CD4-positive, CD25-positive, alpha-beta regulatory T cell (primary cell): ENCODE data around the gene GPRIN1. TPM values are rescaled to one million over a fixed set of nuclear protein-coding genes. Genes with fewer than 3 reads are reported as not detected.
A peak's percentile ranks its signal among the peaks of the same experiment; 100 is the strongest.

Experiments
- ATAC-seq, 2 donors: fragments of 150-1000 bp; cut with Tn5 transposase; one replicate each; pipeline ENCODE4 v1.10.0; 2021; ENCODE audit warnings: low read depth in 2 of 2, moderate number of reproducible peaks in 2 of 2, moderate library complexity in 1 of 2
- DNase-seq, 3 donors: peaks; one replicate each; pipeline versions ENCODE4 v3.0.0 to v3.0.0-alpha.2; 2012 to 2022; ENCODE audit warnings: mixed read lengths in 1 of 3
- H3K27ac ChIP-seq: one replicate; pipeline ENCODE4 v1.7.0; 2013; ENCODE audit warnings: mild to moderate bottlenecking, low read length; ENCODE audit not compliant: insufficient read depth, poor library complexity, severe bottlenecking
- H3K27me3 ChIP-seq: one replicate; pipeline ENCODE4 v1.7.0; 2013; ENCODE audit warnings: low read length; ENCODE audit not compliant: control insufficient read depth, insufficient read depth
- H3K36me3 ChIP-seq: one replicate; pipeline ENCODE4 v1.7.0; 2013; ENCODE audit warnings: mild to moderate bottlenecking, low read length, moderate library complexity; ENCODE audit not compliant: control insufficient read depth, insufficient read depth
- H3K4me1 ChIP-seq: 2 replicates; pipeline ENCODE4 v1.7.0; 2013; ENCODE audit warnings: mild to moderate bottlenecking, low read length; ENCODE audit not compliant: insufficient read depth, control insufficient read depth, poor library complexity, severe bottlenecking
- H3K4me3 ChIP-seq: one replicate; pipeline ENCODE4 v1.7.0; 2013; ENCODE audit warnings: low read depth, mild to moderate bottlenecking, low read length, moderate library complexity
- H3K9me3 ChIP-seq, 2 experiments: 1 replicate in 1 of 2; 2 replicates in 1 of 2; pipeline ENCODE4 v1.7.0; 2013; ENCODE audit warnings: low read length in 2 of 2, mild to moderate bottlenecking in 1 of 2, moderate library complexity in 1 of 2; ENCODE audit not compliant: control insufficient read depth in 2 of 2
- H3K27ac Mint-ChIP-seq, 3 donors: one replicate each; pipeline ENCODE4 v1.8.0; 2020 to 2022; ENCODE audit warnings: mild to moderate bottlenecking in 3 of 3, mixed read lengths in 3 of 3, moderate library complexity in 2 of 3
- H3K27me3 Mint-ChIP-seq: one replicate; pipeline ENCODE4 v1.8.0; 2022; ENCODE audit warnings: mild to moderate bottlenecking, mixed read lengths
- H3K36me3 Mint-ChIP-seq: one replicate; pipeline ENCODE4 v1.8.0; 2020; ENCODE audit warnings: mixed read lengths
- H3K4me1 Mint-ChIP-seq, 4 donors: one replicate each; pipeline ENCODE4 v1.8.0; 2020 to 2022; ENCODE audit warnings: mixed read lengths in 4 of 4, mild to moderate bottlenecking in 1 of 4
- H3K4me3 Mint-ChIP-seq, 4 donors: one replicate each; pipeline ENCODE4 v1.8.0; 2020 to 2022; ENCODE audit warnings: mild to moderate bottlenecking in 4 of 4, mixed read lengths in 4 of 4, moderate library complexity in 3 of 4
- H3K9me3 Mint-ChIP-seq, 7 donors: one replicate each; pipeline ENCODE4 v1.8.0; 2020 to 2022; ENCODE audit warnings: mixed read lengths in 7 of 7, mild to moderate bottlenecking in 3 of 7, moderate library complexity in 2 of 7
- polyA plus RNA-seq, 4 donors: library from polyadenylated mRNA; unstranded; fragments of 300-500 nt; fragmentation: Illumina TruSeq; gene quantifications; one replicate each; pipeline ENCODE4 v1.2.3, GENCODE V29; 2021
- total RNA-seq: library from RNA; stranded (reverse); gene quantifications from one replicate; pipeline ENCODE4 v1.2.3, GENCODE V29; 2022

The GPRIN1 gene
- 1.9 TPM for total RNA-seq
- under 1 TPM; 0.24 to 0.87 (median 0.52) TPM for polyA plus RNA-seq

DNA sequence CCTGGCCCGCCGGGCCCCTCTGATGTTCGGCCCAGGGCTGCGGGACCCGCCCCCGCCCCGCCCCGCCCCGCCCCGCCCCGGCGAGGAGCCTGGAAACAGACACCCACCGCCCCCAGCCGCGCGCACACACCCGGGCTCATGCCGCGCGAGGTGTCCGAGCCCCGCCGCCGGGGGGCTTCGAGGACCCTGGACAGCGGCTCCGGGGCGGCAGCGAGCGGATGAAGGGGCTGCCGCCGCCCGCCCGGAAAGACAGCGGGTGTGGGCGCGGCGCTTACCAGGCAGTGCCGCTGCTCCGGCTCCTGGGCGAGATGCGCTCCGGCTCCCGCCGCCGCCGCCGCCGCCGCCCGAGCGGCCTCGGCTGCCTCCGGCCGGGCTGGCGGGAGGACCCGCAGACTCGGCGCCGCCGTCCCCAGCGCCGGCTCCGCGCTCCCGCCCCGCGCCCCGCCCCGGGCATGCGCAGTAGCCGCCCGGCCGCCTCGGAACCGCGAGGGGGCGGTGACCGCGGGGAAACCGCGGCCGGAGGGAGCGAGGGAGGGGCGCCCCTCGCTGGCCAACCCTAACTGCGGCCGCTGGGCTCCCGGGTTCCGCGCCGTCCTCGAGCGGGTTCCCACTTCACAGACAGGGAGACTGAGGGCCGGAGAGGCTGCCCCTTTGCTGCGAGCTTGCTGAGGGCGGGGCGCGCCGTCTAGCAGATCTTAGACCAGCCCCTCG is at the start of gene GPRIN1:
GPRIN1 (minus strand) TSS at position 433 of the 711 bp plus-strand sequence. CDS start 10,322 bp downstream, outside the sequence.
- H3K36me3 ChIP-seq: no peaks in the 10 kb centered on the region
- peaks cover 7% of the 10 kb centered on the region for H3K27me3 ChIP-seq
- Mint-ChIP-seq H3K4me1 (peaks cover 0 to 13% (median 10%) of the 10 kb centered on the region in 4 donors), H3K27me3 (peaks cover 26% of the 10 kb centered on the region), H3K36me3 (no peaks in the 10 kb centered on the region), H3K9me3 (peaks cover 0 to 3% (median 0%) of the 10 kb centered on the region in 7 donors), H3K4me3 (peak within 1 kb of the TSS; percentile 87 to 91 (median 89)), H3K27ac (peak within 1 kb of the TSS in 2 of 3 donors; percentile 20 to 96)
- peaks cover 11% of the 10 kb centered on the region for H3K4me1 ChIP-seq
- H3K27ac ChIP-seq: no peak within 1 kb of the TSS
- DNase-seq (peak; percentile 38 to 41 (median 40)), ATAC-seq (peak; percentile 52 to 62)
- peak within 1 kb of the TSS; percentile 37 for H3K4me3 ChIP-seq
- H3K9me3 ChIP-seq: no peaks in the 10 kb centered on the region

DNA sequence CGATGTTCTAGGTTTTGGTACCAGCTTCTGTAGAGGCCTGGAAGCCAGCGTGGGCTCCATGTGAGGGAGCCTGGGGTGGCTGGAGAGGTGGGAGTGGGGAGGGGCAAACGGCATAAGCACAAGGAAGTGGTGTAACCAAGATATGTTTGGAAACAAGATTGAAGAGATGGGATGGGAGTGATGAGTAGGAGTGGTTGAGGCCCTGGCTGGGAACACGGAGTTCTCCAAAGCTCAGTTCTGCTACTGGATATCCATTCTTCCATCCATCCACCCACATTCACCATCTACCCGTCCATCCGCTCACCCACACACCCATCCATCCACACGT is 49.5 kb upstream of the GPRIN1 start:
- ATAC-seq: no peak
- peaks cover 11% of the 10 kb centered on the region for H3K36me3 Mint-ChIP-seq
- peaks cover 8 to 44% (median 25%) of the 10 kb centered on the region in 4 donors for H3K4me1 Mint-ChIP-seq
- peaks cover 4% of the 10 kb centered on the region for H3K27me3 Mint-ChIP-seq
- H3K9me3 ChIP-seq: no peaks in the 10 kb centered on the region
- DNase-seq: no peak
- H3K4me3 Mint-ChIP-seq: no peak overlapping the region
- H3K4me3 ChIP-seq: no peak overlapping the region
- no peaks in the 10 kb centered on the region for H3K27me3 ChIP-seq
- peaks cover 3% of the 10 kb centered on the region for H3K36me3 ChIP-seq
- peaks cover 30% of the 10 kb centered on the region for H3K4me1 ChIP-seq
- H3K27ac Mint-ChIP-seq: peak overlapping the region; percentile 63 to 88 (median 69)
- H3K9me3 Mint-ChIP-seq: no peaks in the 10 kb centered on the region
- peak overlapping the region; percentile 55 for H3K27ac ChIP-seq

DNA sequence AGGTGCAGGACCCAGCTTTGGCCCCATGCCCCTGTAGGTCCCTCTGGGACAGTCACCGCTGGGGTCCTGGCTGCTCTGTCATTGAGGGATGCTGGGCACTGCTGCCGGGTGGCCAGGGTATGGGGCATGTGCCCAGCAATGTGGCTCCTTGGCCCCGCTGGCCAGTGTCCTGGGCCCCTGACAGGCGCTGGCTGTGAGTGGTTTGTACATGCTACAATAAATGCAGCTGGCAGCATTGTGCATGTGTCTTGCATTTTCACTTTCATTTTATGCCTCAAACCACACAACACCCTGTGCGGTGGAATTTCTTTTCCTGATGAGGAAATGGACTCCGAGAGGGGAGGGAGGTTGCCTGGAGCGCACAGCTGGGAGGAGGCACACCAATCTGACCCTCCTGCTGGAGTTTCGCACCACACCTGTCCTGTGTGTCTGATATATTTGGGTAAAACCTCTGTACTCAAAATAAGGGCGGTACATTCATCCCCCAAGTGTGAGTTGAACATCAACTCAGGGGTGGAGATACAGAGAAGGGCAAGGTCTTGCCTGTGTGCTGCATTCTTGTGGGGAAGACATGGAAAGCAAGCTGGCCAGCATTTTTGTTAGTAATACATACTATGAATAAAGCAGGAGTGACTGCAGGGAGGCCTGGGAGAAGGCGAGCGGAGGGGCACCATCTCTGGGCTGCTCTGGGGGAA is 49.0 kb upstream of the GPRIN1 start:
- H3K4me3 Mint-ChIP-seq: peak overlapping the region; percentile 34 to 79 (median 68)
- peaks cover 11% of the 10 kb centered on the region for H3K36me3 Mint-ChIP-seq
- peak overlapping the region; percentile 55 for H3K27ac ChIP-seq
- peaks cover 36% of the 10 kb centered on the region for H3K4me1 ChIP-seq
- H3K9me3 Mint-ChIP-seq: no peaks in the 10 kb centered on the region
- H3K27me3 Mint-ChIP-seq: no peaks in the 10 kb centered on the region
- H3K27ac Mint-ChIP-seq: peak overlapping the region; percentile 63 to 88 (median 69)
- peak in 1 of 2 donors; percentile 14 for ATAC-seq
- no peaks in the 10 kb centered on the region for H3K9me3 ChIP-seq
- peaks cover 8 to 48% (median 26%) of the 10 kb centered on the region in 4 donors for H3K4me1 Mint-ChIP-seq
- DNase-seq: peak in 2 of 3 donors; percentile 21 to 59
- peaks cover 3% of the 10 kb centered on the region for H3K36me3 ChIP-seq
- H3K27me3 ChIP-seq: no peaks in the 10 kb centered on the region
- peak overlapping the region; percentile 29 for H3K4me3 ChIP-seq

DNA sequence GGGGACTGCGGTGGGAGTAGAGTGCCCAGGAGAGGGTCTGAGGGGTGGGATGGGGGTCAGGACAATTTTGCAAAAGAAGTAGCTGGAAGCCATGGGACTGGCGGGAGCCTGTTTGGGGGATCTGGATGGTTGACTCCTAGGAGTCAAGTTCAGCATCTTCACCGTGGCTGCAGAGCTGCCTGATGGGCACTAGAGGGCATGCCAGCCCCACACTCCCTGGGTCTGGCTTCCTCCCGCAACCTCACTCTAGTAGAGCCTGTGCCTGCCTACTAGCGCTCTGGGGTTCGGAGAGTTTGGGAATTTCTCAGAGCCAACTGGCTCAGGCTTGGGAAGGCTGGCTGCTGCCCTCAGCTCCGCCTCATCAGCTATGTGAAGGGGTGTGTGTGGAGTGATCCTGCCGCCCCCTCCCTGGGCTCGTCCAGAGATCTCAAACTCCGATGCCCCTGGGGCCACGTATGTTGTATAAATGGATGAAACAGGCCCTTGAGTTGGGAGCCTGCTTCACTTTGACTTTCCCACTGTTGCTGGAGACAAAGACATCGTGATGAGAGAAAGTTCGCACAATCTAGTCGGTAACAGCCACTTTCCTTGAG is 48.1 kb upstream of the GPRIN1 start:
- H3K9me3 ChIP-seq: no peaks in the 10 kb centered on the region
- peak; percentile 33 to 72 (median 55) for DNase-seq
- Mint-ChIP-seq H3K27ac (peak overlapping the region in 2 of 3 donors; percentile 60 to 67), H3K27me3 (no peaks in the 10 kb centered on the region), H3K4me1 (peaks cover 8 to 56% (median 35%) of the 10 kb centered on the region in 4 donors), H3K4me3 (peak overlapping the region; percentile 15 to 79 (median 42)), H3K36me3 (peaks cover 17% of the 10 kb centered on the region), H3K9me3 (no peaks in the 10 kb centered on the region)
- no peak overlapping the region for H3K27ac ChIP-seq
- H3K36me3 ChIP-seq: peaks cover 4% of the 10 kb centered on the region
- no peak overlapping the region for H3K4me3 ChIP-seq
- H3K4me1 ChIP-seq: peaks cover 37% of the 10 kb centered on the region
- H3K27me3 ChIP-seq: no peaks in the 10 kb centered on the region
- ATAC-seq: peak; percentile 70

DNA sequence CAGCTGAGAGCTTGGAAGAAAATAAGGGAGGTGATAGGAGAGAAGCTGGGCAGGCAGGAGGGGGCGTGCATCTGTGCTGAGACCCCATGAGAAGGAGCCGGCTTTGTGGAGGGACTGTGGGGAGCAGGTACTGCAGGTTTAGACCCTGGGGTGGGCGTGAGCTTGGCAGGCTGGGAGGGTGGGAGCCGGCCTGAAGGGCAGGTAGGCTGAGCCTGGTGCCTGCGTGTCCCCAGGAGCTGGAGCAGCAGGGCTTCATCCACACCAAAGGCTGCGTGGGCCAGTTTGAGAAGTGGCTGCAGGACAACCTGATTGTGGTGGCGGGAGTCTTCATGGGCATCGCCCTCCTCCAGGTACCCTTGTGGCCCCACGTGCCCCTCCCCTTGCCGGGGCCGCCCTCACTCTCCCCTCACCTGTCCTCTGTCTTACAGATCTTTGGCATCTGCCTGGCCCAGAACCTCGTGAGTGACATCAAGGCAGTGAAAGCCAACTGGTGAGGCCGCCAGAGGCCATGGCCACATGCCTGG is 46.6 kb upstream of the GPRIN1 start:
- ATAC-seq: no peak
- Histone ChIP-seq H3K27ac (no peak overlapping the region), H3K4me3 (no peak overlapping the region), H3K4me1 (peaks cover 37% of the 10 kb centered on the region), H3K36me3 (peaks cover 11% of the 10 kb centered on the region), H3K27me3 (no peaks in the 10 kb centered on the region), H3K9me3 (no peaks in the 10 kb centered on the region)
- peaks cover 19% of the 10 kb centered on the region for H3K36me3 Mint-ChIP-seq
- H3K27me3 Mint-ChIP-seq: no peaks in the 10 kb centered on the region
- peak overlapping the region in 1 of 4 donors; percentile 67 for H3K4me3 Mint-ChIP-seq
- no peak overlapping the region for H3K27ac Mint-ChIP-seq
- DNase-seq: no peak
- H3K4me1 Mint-ChIP-seq: peaks cover 8 to 68% (median 35%) of the 10 kb centered on the region in 4 donors
- H3K9me3 Mint-ChIP-seq: no peaks in the 10 kb centered on the region

DNA sequence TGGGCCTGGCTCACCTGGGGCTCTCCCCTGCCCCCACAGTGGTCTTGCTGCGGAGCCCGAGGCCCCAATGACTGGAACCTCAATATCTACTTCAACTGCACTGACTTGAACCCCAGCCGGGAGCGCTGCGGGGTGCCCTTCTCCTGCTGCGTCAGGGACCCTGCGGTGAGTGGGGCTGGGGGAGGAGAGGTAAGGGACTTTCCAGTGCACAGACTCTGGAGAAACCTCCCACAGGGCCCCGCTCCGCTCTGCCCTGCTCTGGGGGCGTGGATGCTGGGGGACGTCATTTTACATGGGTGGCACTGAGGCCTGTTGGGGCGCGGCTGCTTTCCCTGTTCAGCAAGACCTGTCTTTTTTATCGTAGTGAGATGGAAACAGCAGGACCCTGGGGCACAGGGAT is 44.9 kb upstream of the GPRIN1 start:
- peaks cover 28% of the 10 kb centered on the region for H3K4me1 ChIP-seq
- H3K36me3 ChIP-seq: peaks cover 11% of the 10 kb centered on the region
- Mint-ChIP-seq H3K27me3 (no peaks in the 10 kb centered on the region), H3K4me3 (peak overlapping the region in 1 of 4 donors; percentile 43), H3K27ac (peak overlapping the region in 1 of 3 donors; percentile 65), H3K9me3 (no peaks in the 10 kb centered on the region), H3K4me1 (peaks cover 8 to 74% (median 37%) of the 10 kb centered on the region in 4 donors), H3K36me3 (peaks cover 19% of the 10 kb centered on the region)
- ATAC-seq (no peak), DNase-seq (peak in 1 of 3 donors; percentile 13)
- no peaks in the 10 kb centered on the region for H3K27me3 ChIP-seq
- H3K27ac ChIP-seq: peak overlapping the region; percentile 49
- H3K9me3 ChIP-seq: no peaks in the 10 kb centered on the region
- H3K4me3 ChIP-seq: no peak overlapping the region
